ENCODE data around the gene ITPK1.
A peak's percentile ranks its signal among the peaks of the same experiment; 100 is the strongest.

ITPK1 gene

DNA sequence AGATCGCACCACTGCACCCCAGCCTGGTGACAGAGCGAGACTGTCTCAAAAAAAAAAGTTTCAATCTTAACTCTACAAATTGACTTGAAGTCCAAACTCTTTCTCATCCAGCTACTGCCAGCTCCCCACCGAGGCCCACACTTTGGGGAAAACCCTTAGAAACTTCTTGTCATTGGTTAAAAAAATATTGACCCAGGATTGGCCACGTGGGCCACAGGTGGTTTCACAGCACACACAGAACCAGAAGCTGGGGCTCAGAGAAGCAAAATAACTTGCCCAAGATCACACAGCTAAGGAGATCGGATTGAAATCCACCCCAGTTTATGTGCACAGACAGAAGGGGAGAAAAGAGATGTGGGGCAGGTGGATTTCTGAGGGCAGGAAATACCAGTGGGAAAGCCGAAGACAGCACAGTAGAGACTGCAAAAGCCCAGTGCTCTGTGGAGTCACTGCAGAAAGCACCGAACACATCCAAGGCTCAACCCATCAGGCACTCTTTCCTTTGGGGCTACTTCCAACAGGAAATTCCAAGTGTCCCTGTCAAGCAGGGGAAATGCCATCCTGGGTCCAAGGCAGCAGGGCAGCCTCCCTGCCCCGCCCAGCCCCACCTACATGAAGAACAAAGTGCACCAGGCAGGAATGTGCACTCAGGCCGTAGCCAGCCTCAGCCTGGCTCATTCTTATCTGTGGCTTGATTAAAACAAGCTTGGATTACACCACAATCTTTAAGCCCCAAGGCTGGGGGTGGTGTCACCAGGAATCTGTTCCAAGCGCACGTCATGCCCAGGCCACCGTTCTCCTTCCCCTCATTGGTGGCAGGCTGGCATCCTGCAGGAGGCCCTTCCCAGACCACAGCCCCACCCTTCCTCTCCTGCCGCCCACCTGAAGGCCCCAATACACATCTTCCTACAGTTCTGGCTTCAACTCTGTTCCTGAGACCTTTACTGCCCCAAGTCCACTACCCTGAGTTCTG lies 72.5 kb downstream of the ITPK1 start:
- no peak for DNase-seq (ENCODE audit: low spot score)

DNA sequence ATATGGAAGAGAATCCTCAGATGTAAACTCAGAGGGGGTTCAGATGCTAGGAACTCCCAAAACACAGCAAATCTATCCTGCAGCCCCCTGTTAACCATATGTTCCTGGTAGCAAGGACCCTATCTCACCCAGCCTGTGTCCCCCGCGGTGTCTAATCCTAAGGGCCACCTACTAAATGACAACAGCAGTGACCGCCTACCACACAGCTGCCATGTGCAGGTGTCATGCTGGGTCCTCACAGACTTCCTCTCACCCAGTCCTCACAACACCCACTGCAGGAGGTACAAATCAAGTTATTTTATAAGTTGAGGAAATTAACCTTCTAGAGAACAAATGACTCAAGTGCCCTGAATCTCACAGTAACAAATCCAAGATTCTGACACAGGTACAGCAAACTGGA lies 73.9 kb downstream of the ITPK1 start:
- no peak for DNase-seq (ENCODE audit: low spot score)

DNA sequence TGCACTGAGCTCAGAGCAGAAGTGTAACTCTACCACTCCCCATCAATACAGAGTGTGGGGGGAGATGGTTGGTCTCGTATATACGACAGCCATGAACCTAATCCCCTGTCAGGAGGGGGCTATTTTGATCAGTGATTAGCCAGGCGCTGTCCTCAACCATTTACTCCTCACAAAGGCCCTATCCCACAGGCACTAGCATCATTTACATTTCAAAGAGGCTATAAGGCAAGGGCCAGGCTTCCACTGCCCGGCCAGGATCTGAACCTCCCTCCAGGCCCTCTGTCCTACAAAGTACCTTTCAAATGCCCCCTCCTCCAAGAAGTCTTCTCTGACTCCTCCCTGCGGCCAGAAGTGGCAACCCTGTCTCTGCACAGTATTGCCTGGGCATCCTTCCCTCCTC lies 74.7 kb downstream of the ITPK1 start:
- no peak for DNase-seq (ENCODE audit: low spot score)

GRCh38 chr14:93040443-93040842 lies 75.3 kb downstream of the ITPK1 start:
- DNase-seq (ENCODE audit: low spot score): no peak

GRCh38 chr14:93039649-93040315 lies 75.9 kb downstream of the ITPK1 start:
- no peak for DNase-seq (ENCODE audit: low spot score)

GRCh38 chr14:93037351-93037750 lies 78.4 kb downstream of the ITPK1 start:
- no peak for DNase-seq (ENCODE audit: low spot score)

GRCh38 chr14:93036652-93037345 lies 78.9 kb downstream of the ITPK1 start:
- no peak for DNase-seq (ENCODE audit: low spot score)

GRCh38 chr14:93035917-93036651 lies 79.6 kb downstream of the ITPK1 start:
- DNase-seq (ENCODE audit: low spot score): no peak

DNA sequence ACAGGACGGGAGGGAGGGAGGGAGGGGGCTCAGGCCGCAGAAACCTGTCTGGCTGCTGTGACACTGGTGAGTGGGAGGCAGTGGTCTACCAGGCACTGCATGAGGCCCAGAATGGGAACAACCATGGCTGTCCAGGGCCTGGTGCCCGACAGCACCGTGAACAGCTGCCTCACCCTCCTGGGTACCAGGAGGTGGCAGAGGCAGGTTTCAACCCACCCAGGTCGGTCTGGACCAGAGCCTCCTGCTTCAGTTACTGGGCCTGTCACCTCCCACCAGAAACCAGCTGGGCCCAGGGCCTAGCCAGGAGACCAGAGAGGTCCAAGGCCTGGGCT lies 80.2 kb downstream of the ITPK1 start:
- DNase-seq (ENCODE audit: low spot score): no peak

- DNase-seq (ENCODE audit: low spot score): no peak
These were observed 81.1 kb downstream of the ITPK1 start for GRCh38 chr14:93034671-93034994.

DNA sequence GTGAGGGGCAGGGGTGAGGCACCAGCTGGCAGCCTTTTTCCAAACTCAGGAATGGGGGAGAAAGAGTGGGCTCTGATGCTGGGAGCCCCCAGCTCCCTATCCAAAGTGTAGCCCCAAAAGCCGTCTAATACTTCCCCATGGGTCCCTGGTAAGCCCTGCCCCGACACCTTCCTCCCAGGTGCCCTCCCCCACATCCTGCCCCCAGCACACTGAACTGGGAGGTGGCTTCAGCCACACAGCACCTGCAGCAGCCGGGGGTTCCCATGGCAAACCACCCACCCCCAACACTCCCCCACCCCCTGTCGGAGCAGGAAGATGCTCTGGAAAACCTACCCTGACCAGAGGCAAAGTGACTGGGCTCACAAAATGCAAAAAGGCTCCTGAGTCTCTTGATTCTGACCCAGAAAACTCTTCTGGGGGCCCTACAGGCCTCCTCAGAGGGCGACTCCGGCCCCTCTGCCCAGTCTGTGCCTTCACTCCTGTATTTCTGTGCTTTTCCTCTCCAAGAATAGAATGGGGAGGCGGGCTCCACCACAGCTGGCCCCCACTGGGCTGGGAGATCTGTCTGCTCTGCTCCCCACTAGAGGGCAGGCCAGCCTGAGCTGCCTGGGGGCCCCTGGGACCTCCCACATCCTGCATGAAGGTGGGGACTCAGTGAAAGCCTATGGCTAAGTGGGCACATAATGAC lies 81.6 kb downstream of the ITPK1 start:
- DNase-seq (ENCODE audit: low spot score): peak; percentile 77

- DNase-seq (ENCODE audit: low spot score): no peak
These were observed 82.4 kb downstream of the ITPK1 start for GRCh38 chr14:93033084-93033982.

- no peak for DNase-seq (ENCODE audit: low spot score)
These were observed 83.2 kb downstream of the ITPK1 start for GRCh38 chr14:93032421-93032936.

DNA sequence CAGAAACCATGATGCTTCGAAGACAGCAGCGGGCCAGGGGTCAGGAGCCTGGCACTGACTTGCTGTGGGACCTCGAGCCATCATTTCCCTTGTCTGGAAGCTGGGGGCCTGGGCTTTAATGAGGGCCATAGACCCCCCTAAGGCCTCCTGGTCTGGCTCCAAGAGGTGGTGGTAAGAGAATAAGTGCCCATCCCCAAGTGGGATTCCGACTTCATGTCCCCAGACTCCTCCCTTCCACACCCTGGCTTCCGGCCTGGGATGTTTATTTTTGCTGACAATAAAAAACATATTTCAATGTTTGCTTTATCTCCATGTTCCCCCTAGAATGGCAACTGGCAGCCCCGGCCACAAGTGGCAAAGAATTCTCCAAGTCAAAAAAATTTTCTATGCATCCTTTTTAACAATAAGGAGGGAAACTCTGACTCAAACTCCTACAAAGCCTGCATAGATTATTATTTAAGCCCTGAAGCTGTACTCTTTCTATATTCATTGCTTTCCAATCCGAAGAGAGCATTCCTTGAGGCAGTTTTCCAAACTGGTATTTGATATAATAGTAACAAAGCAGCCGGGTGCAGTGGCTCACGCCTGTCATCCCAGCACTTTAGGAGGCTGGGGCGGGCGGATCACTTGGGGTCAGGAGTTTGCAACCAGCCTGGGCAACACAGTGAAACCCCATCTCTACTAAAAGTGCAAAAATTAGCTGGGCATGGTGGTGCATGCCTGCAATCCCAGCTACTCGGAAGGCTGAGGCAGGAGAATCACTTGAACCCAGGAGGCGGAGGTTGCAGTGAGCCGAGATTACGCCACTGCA lies 84.0 kb downstream of the ITPK1 start:
- DNase-seq (ENCODE audit: low spot score): no peak

DNA sequence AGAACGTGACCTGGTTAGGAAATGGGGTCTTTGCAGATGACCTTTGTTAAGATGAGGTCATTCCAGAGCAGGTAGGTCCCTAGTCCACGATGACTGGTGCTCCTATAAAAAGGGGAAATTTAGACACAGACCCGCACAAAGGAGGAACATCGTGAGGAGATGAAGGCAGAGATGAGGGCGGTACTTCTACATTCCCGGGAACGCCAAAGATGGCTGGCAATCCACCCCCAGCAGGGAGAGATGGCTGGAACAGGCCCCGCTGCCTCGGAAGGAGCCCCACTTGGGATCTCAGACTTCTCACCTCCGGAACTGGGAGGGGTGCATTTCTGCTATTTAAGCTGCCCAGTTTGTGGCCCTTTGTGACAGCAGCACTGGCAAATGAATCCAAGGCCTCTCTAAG lies 85.0 kb downstream of the ITPK1 start:
- DNase-seq (ENCODE audit: low spot score): no peak

GRCh38 chr14:93029911-93030508 lies 85.7 kb downstream of the ITPK1 start:
- no peak for DNase-seq (ENCODE audit: low spot score)

GRCh38 chr14:93029417-93029816 lies 86.3 kb downstream of the ITPK1 start:
- no peak for DNase-seq (ENCODE audit: low spot score)

DNA sequence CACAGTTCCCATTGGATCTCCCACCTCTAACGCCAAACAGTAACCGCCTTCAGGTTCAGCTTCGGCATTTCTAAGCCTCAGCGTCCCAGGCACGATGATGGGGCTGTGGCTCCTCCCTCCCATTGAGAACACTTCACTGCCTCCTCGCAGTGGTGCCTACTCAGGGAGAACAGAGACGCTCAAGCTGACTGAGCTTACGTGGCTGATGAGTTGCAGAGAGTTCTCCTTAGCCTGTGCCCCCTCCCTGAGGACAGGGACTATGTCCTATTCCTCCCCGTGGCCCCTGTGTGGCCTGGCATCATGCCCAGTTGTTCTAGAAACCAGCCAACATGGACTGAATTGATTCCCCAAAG lies 87.0 kb downstream of the ITPK1 start:
- no peak for DNase-seq (ENCODE audit: low spot score)

Measured in germinal center (tissue), 1 donor.